GM23338 (cell line): ENCODE data around the gene KRTDAP. TPM values are rescaled to one million over a fixed set of nuclear protein-coding genes. Genes with fewer than 3 reads are reported as not detected.

ENCODE experiments used
- ATAC-seq: fragments of 200-7000 bp; cut with Tn5 transposase; 3 replicates; pipeline ENCODE4 v1.9.1; 2020
- DNase-seq: peaks from one replicate; pipeline ENCODE4 v3.0.0-alpha.2; 2015; ENCODE audit warnings: low spot score
- H2AFZ ChIP-seq: fragments of 200-600 bp; sonication (generic); 2 replicates; pipeline ENCODE4 v1.8.0; 2016; ENCODE audit warnings: antibody characterized with exemption, mild to moderate bottlenecking, moderate library complexity
- H3F3A ChIP-seq: fragments of 200-600 bp; sonication (generic); replicated peaks from 2 replicates; pipeline ENCODE4 v1.8.0; 2017; ENCODE audit warnings: antibody characterized with exemption, mixed run types, low read depth
- H3K27ac ChIP-seq: fragments of 200-600 bp; sonication (generic); 2 replicates; pipeline ENCODE4 v1.6.1; 2016; ENCODE audit warnings: low read depth
- H3K27me3 ChIP-seq: fragments of 200-600 bp; sonication (generic); 2 replicates; pipeline ENCODE4 v1.8.0; 2016; ENCODE audit warnings: mild to moderate bottlenecking, mixed run types, moderate library complexity; ENCODE audit not compliant: insufficient read depth
- H3K36me3 ChIP-seq: fragments of 200-600 bp; sonication (generic); 2 replicates; pipeline ENCODE4 v1.8.0; 2016; ENCODE audit warnings: mild to moderate bottlenecking; ENCODE audit not compliant: insufficient read depth
- H3K4me1 ChIP-seq: fragments of 200-600 bp; sonication (generic); 2 replicates; pipeline ENCODE4 v1.8.0; 2016; ENCODE audit warnings: mild to moderate bottlenecking, moderate library complexity; ENCODE audit not compliant: insufficient read depth
- H3K4me2 ChIP-seq: fragments of 200-600 bp; sonication (generic); 2 replicates; pipeline ENCODE4 v1.7.1; 2017; ENCODE audit warnings: mixed run types
- H3K4me3 ChIP-seq: fragments of 200-600 bp; sonication (generic); 2 replicates; pipeline ENCODE4 v1.6.1; 2016; ENCODE audit warnings: mixed run types
- H3K79me2 ChIP-seq: fragments of 200-600 bp; sonication (generic); replicated peaks from 2 replicates; pipeline ENCODE4 v1.8.0; 2017; ENCODE audit warnings: mild to moderate bottlenecking; ENCODE audit not compliant: insufficient read depth
- H3K9me2 ChIP-seq: fragments of 200-600 bp; sonication (generic); 2 replicates; pipeline ENCODE4 v1.8.0; 2017; ENCODE audit not compliant: insufficient read depth
- H4K20me1 ChIP-seq: fragments of 200-600 bp; sonication (generic); replicated peaks from 2 replicates; pipeline ENCODE4 v1.8.0; 2017; ENCODE audit warnings: mild to moderate bottlenecking; ENCODE audit not compliant: insufficient read depth
- H3K27ac Mint-ChIP-seq: 2 replicates; pipeline ENCODE4 v1.8.0; 2020; ENCODE audit warnings: inconsistent platforms, mild to moderate bottlenecking, moderate library complexity, mixed read lengths
- H3K27me3 Mint-ChIP-seq: 3 replicates; pipeline ENCODE4 v1.8.0; 2022; ENCODE audit warnings: low read depth, mild to moderate bottlenecking, moderate library complexity, mixed read lengths, inconsistent platforms; ENCODE audit not compliant: insufficient read depth, poor library complexity
- H3K36me3 Mint-ChIP-seq: 3 replicates; pipeline ENCODE4 v1.8.0; 2021; ENCODE audit warnings: low read depth, mild to moderate bottlenecking, inconsistent platforms, moderate library complexity, mixed read lengths
- H3K4me1 Mint-ChIP-seq: 3 replicates; pipeline ENCODE4 v1.8.0; 2020; ENCODE audit warnings: mild to moderate bottlenecking, inconsistent platforms, mixed read lengths
- H3K4me3 Mint-ChIP-seq: 3 replicates; pipeline ENCODE4 v1.8.0; 2021; ENCODE audit warnings: moderate library complexity, mild to moderate bottlenecking, inconsistent platforms, mixed read lengths
- H3K9me3 Mint-ChIP-seq: 3 replicates; pipeline ENCODE4 v1.8.0; 2020; ENCODE audit warnings: moderate library complexity, mild to moderate bottlenecking, inconsistent platforms, mixed read lengths
- CREB1 ChIP-seq: fragments of 250-450 bp; sonication (Bioruptor Pico); IDR thresholded peaks from 2 replicates; pipeline ENCODE4 v1.5.0; 2020; ENCODE audit warnings: low read depth, mild to moderate bottlenecking, moderate library complexity
- ZNF462 ChIP-seq: fragments of 250-450 bp; sonication (Bioruptor Pico); IDR thresholded peaks from 2 replicates; pipeline ENCODE4 v1.5.0; 2020; ENCODE audit warnings: mild to moderate bottlenecking, moderate library complexity
- polyA plus RNA-seq: library from polyadenylated mRNA; unstranded; fragments of >200 nt; fragmentation: Nextera tagmentation; extraction: Ambion mirVana; gene quantifications from 2 replicates; pipeline ENCODE4 v1.2.1, GENCODE V29; 2016
- total RNA-seq: library from RNA; depleted of rRNA; stranded (reverse); fragments of >200 nt; shearing (Covaris generic); gene quantifications from 2 replicates; pipeline ENCODE4 v1.2.3, GENCODE V29; 2014

Gene KRTDAP
- total and polyA plus RNA-seq, 2 experiments from 2014 or later = 2.7 TPM; not detected in 1

- no peak for TF ChIP-seq ZNF462
Measured at GRCh38 chr19:35531291-35531690, 41.0 kb upstream of the KRTDAP start (continued).

GRCh38 chr19:35529241-35530218 lies 39.3 kb upstream of the KRTDAP start:
- Histone ChIP-seq H3K36me3 (no peaks in the 10 kb centered on the region), H3K9me2 (no peaks in the 10 kb centered on the region), H3K27ac (no peak overlapping the region), H3K79me2 (no peaks in the 10 kb centered on the region), H3F3A (no peaks in the 10 kb centered on the region), H4K20me1 (no peaks in the 10 kb centered on the region), H2AFZ (no peak overlapping the region), H3K4me2 (no peak overlapping the region), H3K4me3 (no peak overlapping the region), H3K27me3 (peaks cover 29% of the 10 kb centered on the region), H3K4me1 (peaks cover 11% of the 10 kb centered on the region)
- no peak for ATAC-seq
- DNase-seq = no peak
- H3K27ac Mint-ChIP-seq = no peak overlapping the region
- peaks cover 16% of the 10 kb centered on the region for H3K4me1 Mint-ChIP-seq
- H3K9me3 Mint-ChIP-seq = no peaks in the 10 kb centered on the region
- peaks cover 38% of the 10 kb centered on the region for H3K27me3 Mint-ChIP-seq
- H3K36me3 Mint-ChIP-seq = no peaks in the 10 kb centered on the region; the same call in 2 of the 3 replicates
- TF ChIP-seq CREB1 = no peak
- TF ChIP-seq ZNF462 = no peak
- H3K4me3 Mint-ChIP-seq = no peak overlapping the region
